NT2/D1 (cell line): ENCODE results near the gene ANKRD13B.

Experiments used
- SUZ12 ChIP-seq: IDR thresholded peaks from 2 replicates; pipeline ENCODE4 v1.6.1; 2011; ENCODE audit not compliant: insufficient read length, insufficient read depth; ENCODE audit errors: extremely low read depth
- YY1 ChIP-seq: IDR thresholded peaks from 2 replicates; pipeline ENCODE4 v1.6.1; 2011; ENCODE audit not compliant: insufficient read length, insufficient read depth
- ZNF274 ChIP-seq: IDR thresholded peaks from 2 replicates; pipeline ENCODE4 v1.6.1; 2011; ENCODE audit warnings: mild to moderate bottlenecking, low read depth, low read length

DNA sequence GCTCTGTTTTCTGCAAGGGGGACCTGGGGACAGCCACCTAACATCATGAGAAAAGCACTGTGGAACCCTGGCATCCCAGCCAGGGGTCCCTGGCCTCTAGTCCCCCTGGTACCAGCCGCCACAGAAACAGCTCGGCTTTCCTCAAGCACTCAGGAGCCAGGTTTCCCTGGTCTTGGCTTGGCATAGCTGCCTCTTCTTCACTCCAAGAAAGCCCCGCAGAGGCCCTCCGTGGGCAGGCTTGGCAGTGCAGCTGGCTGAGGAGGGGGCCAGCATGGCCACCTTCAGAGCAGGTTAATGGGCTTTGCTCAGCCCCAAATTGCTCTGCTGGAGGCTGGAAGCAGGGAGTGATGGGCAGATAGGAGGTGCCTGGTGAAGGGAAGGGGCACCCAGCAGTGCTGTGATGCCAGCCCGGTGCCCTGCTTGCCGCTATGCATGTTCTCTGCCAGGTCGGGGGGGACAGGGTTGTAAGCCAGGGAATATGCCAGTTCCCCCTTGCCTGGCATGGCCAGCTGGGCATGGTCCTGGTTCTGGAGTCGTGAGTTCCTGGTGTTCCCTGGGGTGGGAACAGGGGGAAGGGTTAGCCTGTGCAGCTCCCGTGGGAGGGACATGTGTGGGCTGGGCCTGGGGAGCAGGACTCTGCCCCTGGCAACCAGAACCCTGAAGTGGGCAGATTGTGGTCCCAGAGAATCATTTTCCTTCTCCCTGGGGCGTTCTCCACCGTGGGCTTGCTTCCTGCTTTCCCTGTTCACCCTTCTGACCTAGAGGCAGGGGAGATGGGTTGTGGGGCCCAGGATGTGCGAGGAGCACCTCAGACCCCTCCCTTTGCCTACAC lies 3.2 kb downstream of the ANKRD13B start:
- TF ChIP-seq YY1 (no peak), ZNF274 (no peak), SUZ12 (no peak)
